Testis (tissue), 3 donors: ENCODE measurements around the gene PPP1R9A. TPM values are rescaled to one million over a fixed set of nuclear protein-coding genes. Genes with fewer than 3 reads are reported as not detected.
"Not testable (repeated sequence)": the region's sequence is repeated elsewhere in the genome, so short reads cannot be mapped to it uniquely, and the experiment has no call there.

ENCODE experiments used
- DNase-seq: peaks from one replicate; pipeline ENCODE4 v3.0.0-alpha.2; 2019
- H3K27ac ChIP-seq, 2 donors: fragments of 200-600 bp; sonication (generic); one replicate each; pipeline ENCODE4 v1.5.1; 2019
- H3K27me3 ChIP-seq: fragments of 200-600 bp; sonication (generic); one replicate; pipeline ENCODE4 v1.5.1; 2019
- H3K36me3 ChIP-seq: fragments of 200-600 bp; sonication (generic); one replicate; pipeline ENCODE4 v1.5.1; 2017; ENCODE audit warnings: low read depth; ENCODE audit errors: missing control alignments
- H3K4me1 ChIP-seq: fragments of 200-600 bp; sonication (generic); one replicate; pipeline ENCODE4 v1.5.1; 2019
- H3K4me3 ChIP-seq, 2 donors: fragments of 200-600 bp; sonication (generic); one replicate each; pipeline ENCODE4 v1.5.1; 2017 to 2019
- H3K9me3 ChIP-seq: fragments of 200-600 bp; sonication (generic); one replicate; pipeline ENCODE4 v1.5.1; 2017
- CTCF ChIP-seq, 3 experiments: fragments of 450-650 bp in 2 of 3; fragments of 200-600 bp in 1 of 3; sonication (generic) in 1 of 3; IDR thresholded peaks; one replicate each; pipeline ENCODE4 v1.5.1; 2016 to 2019; ENCODE audit warnings: antibody characterized with exemption in 3 of 3, mild to moderate bottlenecking in 2 of 3, moderate library complexity in 1 of 3
- POLR2A ChIP-seq: fragments of 450-650 bp; IDR thresholded peaks from one replicate; pipeline ENCODE4 v1.6.1; 2017; ENCODE audit warnings: antibody characterized with exemption, mild to moderate bottlenecking, moderate library complexity
- WGBS, 2 donors: methylation state at CpG; one replicate each; pipeline ENCODE4 v1.1.5; 2018; 5-methylcytosine and 5-hydroxymethylcytosine counted together
- intact Hi-C: fragments of 100-400 bp; cut with DNase I; formaldehyde crosslinking; loops from one replicate; pipeline ENCODE4 v1.15.1; 2023; ENCODE audit warnings: low total_unique reads
- polyA plus RNA-seq: library from polyadenylated mRNA; stranded (reverse); fragments of 350-450 nt; fragmentation: Illumina TruSeq; extraction: RNeasy Lipid Tissue Mini Kit (QIAGEN cat#74804); gene quantifications from one replicate; pipeline ENCODE4 v1.2.3, GENCODE V29; 2014; ENCODE audit warnings: low read depth, low replicate concordance; ENCODE audit not compliant: insufficient read depth
- total RNA-seq, 2 donors: library from RNA; depleted of rRNA; stranded (reverse); fragments of >200 nt; gene quantifications; one replicate each; pipeline ENCODE4 v1.2.3, GENCODE V29; 2016

The PPP1R9A gene
- total and polyA plus RNA-seq, 3 donors from 2014 or later: 16.7 to 47.8 (median 47.0) TPM

DNA sequence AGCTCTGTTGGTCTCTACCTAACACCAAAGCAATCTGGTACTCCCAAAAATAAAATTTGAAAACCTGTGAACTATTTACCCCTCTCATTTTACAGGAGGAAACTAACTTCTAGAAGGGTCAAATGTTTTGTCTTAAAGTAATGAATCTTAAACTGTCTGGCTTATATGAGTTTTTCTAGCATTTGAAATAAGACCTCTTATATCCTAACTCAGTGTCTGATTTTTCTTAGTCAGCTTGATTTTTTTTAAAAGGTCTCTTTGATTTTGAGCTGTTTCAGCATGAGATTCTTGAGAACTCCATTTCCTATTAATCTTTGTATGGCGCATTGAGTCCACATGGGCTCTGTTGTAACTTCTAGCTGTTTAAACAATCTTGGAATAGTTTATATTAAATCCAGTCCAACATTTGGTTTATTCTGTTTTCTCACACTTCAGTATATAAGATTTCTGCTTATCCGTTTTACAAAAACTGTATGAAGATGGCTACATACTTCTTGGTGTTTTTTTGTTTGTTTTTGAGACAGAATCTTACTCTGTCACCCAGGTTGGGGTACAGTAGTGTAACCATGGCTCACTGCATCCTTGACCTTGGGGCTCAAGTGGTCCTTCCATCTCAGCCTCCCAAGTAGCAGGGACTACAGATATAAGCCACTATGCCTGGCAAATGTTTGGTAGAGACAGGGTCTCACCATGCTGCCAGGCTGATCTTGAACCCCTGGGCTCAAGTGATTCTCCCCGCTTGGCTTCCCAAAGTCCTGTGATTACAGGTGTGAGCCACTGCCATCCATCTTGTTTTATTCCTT is 91.1 kb downstream of the PPP1R9A start:
- intact Hi-C loops: no loop called here
- TF ChIP-seq POLR2A: no peak
- TF ChIP-seq CTCF (IDR thresholded peaks at IDR 0.05): no peak
- no peaks in the 10 kb centered on the region for H3K4me1 ChIP-seq
- DNase-seq: no peak
- no peaks in the 10 kb centered on the region for H3K36me3 ChIP-seq
- 91 to 95% methylated on average over 3 of the region's 3 CpGs for WGBS, 2 donors
- no peaks in the 10 kb centered on the region for H3K27me3 ChIP-seq
- H3K9me3 ChIP-seq: no peaks in the 10 kb centered on the region
- no peak overlapping the region for H3K4me3 ChIP-seq
- H3K27ac ChIP-seq: no peak overlapping the region

DNA sequence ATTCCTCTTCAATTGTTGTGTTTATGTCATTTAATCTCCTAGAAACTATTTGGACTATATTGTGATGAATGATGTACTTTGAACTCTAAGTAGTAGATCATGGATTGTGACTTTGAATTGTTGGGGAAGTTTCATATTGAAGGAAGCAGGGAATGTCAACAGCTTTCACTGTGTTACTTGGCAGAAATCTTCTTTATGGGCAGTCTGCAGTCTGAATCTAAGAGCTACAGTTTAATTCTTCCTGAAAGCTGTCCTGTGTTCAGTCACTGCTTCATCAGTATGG is 91.6 kb downstream of the PPP1R9A start:
- Histone ChIP-seq H3K36me3 (no peaks in the 10 kb centered on the region), H3K27ac (no peak overlapping the region), H3K27me3 (no peaks in the 10 kb centered on the region), H3K4me3 (no peak overlapping the region), H3K9me3 (no peaks in the 10 kb centered on the region), H3K4me1 (no peaks in the 10 kb centered on the region)
- intact Hi-C loops: no loop called here
- no peak for TF ChIP-seq POLR2A
- TF ChIP-seq CTCF (IDR thresholded peaks at IDR 0.05): no peak
- DNase-seq: no peak

DNA sequence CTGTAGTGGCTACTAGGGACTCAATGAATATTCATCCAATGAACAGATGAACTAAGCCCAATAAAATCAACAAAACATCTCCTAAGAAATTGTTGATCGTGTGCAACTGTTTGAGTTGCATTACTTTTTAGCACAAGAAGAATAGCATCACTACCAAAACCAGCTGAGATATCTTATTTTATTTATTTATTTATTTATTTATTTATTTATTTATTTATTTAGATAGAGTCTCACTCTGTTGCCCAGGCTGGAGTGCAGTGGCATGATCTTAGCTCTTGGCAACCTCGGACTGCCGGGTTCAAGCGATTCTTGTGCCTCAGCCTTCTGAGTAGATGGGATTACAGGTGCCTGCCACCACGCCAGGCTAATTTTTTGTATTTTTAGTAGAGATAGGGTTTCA is 92.2 kb downstream of the PPP1R9A start:
- intact Hi-C loops, H3K27me3 ChIP-seq, H3K4me1 ChIP-seq, DNase-seq, H3K4me3 ChIP-seq, H3K27ac ChIP-seq, H3K36me3 ChIP-seq, H3K9me3 ChIP-seq: not testable (repeated sequence)
- WGBS, 2 donors: 93 to 99% methylated on average over 5 of the region's 5 CpGs

DNA sequence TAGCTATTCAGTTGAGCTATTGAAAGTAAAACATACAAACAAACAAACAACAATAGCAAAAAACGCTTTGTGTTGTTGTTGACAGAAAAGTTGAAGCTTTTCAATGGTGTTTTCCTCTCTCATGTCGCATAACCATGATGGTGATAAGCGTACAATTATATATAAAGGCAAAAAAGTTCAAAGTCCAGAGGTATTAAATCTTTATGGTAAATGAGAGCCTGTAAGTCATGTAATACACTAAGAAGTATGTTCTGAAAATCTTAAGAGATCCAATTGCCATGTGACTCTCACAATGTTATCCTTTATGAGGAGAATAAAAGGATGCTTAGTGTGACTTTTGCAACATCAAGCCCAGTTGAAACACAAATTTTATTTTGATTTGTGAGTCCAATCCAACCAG is 93.9 kb downstream of the PPP1R9A start:
- Histone ChIP-seq H3K36me3 (no peaks in the 10 kb centered on the region), H3K9me3 (no peaks in the 10 kb centered on the region), H3K4me1 (no peaks in the 10 kb centered on the region), H3K27ac (no peak overlapping the region), H3K4me3 (no peak overlapping the region), H3K27me3 (no peaks in the 10 kb centered on the region)
- TF ChIP-seq POLR2A (no peak), CTCF (IDR thresholded peaks at IDR 0.05) (no peak)
- no peak for DNase-seq
- intact Hi-C loops: no loop called here
- WGBS, 2 donors: 96 to 97% methylated on average over 3 of the region's 3 CpGs

GRCh38 chr7:95001815-95002561 is 94.6 kb downstream of the PPP1R9A start:
- H3K27me3 ChIP-seq: no peaks in the 10 kb centered on the region
- TF ChIP-seq CTCF (IDR thresholded peaks at IDR 0.05) (no peak), POLR2A (no peak)

More at GRCh38 chr7:95001815-95002561, 94.6 kb downstream of the PPP1R9A start:
- Histone ChIP-seq H3K36me3 (no peaks in the 10 kb centered on the region), H3K9me3 (no peaks in the 10 kb centered on the region), H3K4me1 (no peaks in the 10 kb centered on the region), H3K27ac (no peak overlapping the region), H3K4me3 (no peak overlapping the region)
- no peak for DNase-seq
- intact Hi-C loops: no loop called here
- 89 to 95% methylated on average over 5 of the region's 5 CpGs for WGBS, 2 donors
